SK-N-SH (cell line): ENCODE measurements around the gene MYOCD. TPM values are rescaled to one million over a fixed set of nuclear protein-coding genes. Genes with fewer than 3 reads are reported as not detected.

Experiments
- CTCF ChIA-PET: fragments of 300-600, 350-600 bp; formaldehyde crosslinking; extraction: SDS; loops from one replicate; lab custom pipeline; 2021; lab: Yijun Ruan, JAX
- POLR2A ChIA-PET: fragments of 350-600 bp; sonication (Branson Sonifier 250); formaldehyde crosslinking; extraction: SDS; loops from one replicate; lab custom pipeline; 2020; ENCODE audit warnings: antibody characterized with exemption, inconsistent platforms; lab: Yijun Ruan, JAX
- DNase-seq: peaks from one replicate; pipeline ENCODE4 v3.0.0; 2012
- H2AFZ ChIP-seq: fragments of 200-600 bp; sonication (generic); 2 replicates; pipeline ENCODE4 v1.8.1; 2016; ENCODE audit warnings: antibody characterized with exemption, mild to moderate bottlenecking, low read depth
- H3F3A ChIP-seq: fragments of 200-600 bp; sonication (generic); replicated peaks from 2 replicates; pipeline ENCODE3; 2016; ENCODE audit warnings: antibody characterized with exemption, mild to moderate bottlenecking; ENCODE audit not compliant: insufficient read depth
- H3K27ac ChIP-seq, 2 experiments: fragments of 200-500 bp in 1 of 2; fragments of 200-600 bp in 1 of 2; sonication (Bioruptor generic) in 1 of 2; sonication (generic), shearing (Covaris generic) in 1 of 2; 2 replicates each; pipeline versions ENCODE4 v1.5.1 to v1.6.1; 2014 to 2016; ENCODE audit warnings: low read depth in 2 of 2, inconsistent platforms in 1 of 2, low read length in 1 of 2, mild to moderate bottlenecking in 1 of 2, mixed read lengths in 1 of 2
- H3K27me3 ChIP-seq: fragments of 200-600 bp; sonication (generic), shearing (Covaris generic); 2 replicates; pipeline ENCODE4 v1.6.1; 2016; ENCODE audit warnings: mixed run types; ENCODE audit not compliant: insufficient read depth
- H3K36me3 ChIP-seq, 2 experiments: fragments of 200-500 bp in 1 of 2; fragments of 200-600 bp in 1 of 2; sonication (Bioruptor generic) in 1 of 2; sonication (generic) in 1 of 2; replicated peaks in 1 of 2; 2 replicates each; pipeline versions ENCODE3 to v1.5.1; 2014 to 2016; ENCODE audit warnings: low read length in 1 of 2, mild to moderate bottlenecking in 1 of 2; ENCODE audit not compliant: insufficient read depth in 2 of 2, control insufficient read depth in 1 of 2
- H3K4me1 ChIP-seq, 2 experiments: fragments of 200-500 bp in 1 of 2; fragments of 200-600 bp in 1 of 2; sonication (Bioruptor generic) in 1 of 2; sonication (generic), shearing (Covaris generic) in 1 of 2; 2 replicates each; pipeline versions ENCODE4 v1.5.1 to v1.6.1; 2014 to 2016; ENCODE audit warnings: low read depth in 1 of 2, low read length in 1 of 2, mixed run types in 1 of 2; ENCODE audit not compliant: insufficient read depth in 2 of 2, control insufficient read depth in 1 of 2
- H3K4me2 ChIP-seq: fragments of 200-600 bp; sonication (generic), shearing (Covaris generic); 2 replicates; pipeline ENCODE4 v1.6.1; 2017; ENCODE audit warnings: mixed run types
- H3K4me3 ChIP-seq, 2 experiments: fragments of 200-500 bp in 1 of 2; fragments of 200-600 bp in 1 of 2; sonication (Bioruptor generic) in 1 of 2; sonication (generic), shearing (Covaris generic) in 1 of 2; 2 replicates each; pipeline versions ENCODE4 v1.5.1 to v1.8.1; 2014 to 2016; ENCODE audit warnings: low read depth in 2 of 2, inconsistent platforms in 1 of 2, low read length in 1 of 2, mild to moderate bottlenecking in 1 of 2, mixed read lengths in 1 of 2, moderate library complexity in 1 of 2
- H3K79me2 ChIP-seq: fragments of 200-600 bp; sonication (generic); 2 replicates; pipeline ENCODE4 v1.8.1; 2017; ENCODE audit warnings: mild to moderate bottlenecking; ENCODE audit not compliant: insufficient read depth
- H3K9ac ChIP-seq: fragments of 200-600 bp; sonication (generic); 2 replicates; pipeline ENCODE4 v1.6.1; 2017; ENCODE audit warnings: mixed run types
- H3K9me2 ChIP-seq: fragments of 200-600 bp; sonication (generic); 2 replicates; pipeline ENCODE4 v1.6.1; 2017; ENCODE audit warnings: mixed run types
- H3K9me3 ChIP-seq: fragments of 200-600 bp; sonication (generic); 2 replicates; pipeline ENCODE4 v1.6.1; 2017; ENCODE audit warnings: mixed run types, mild to moderate bottlenecking, moderate library complexity
- H4K20me1 ChIP-seq: fragments of 200-600 bp; sonication (generic); 2 replicates; pipeline ENCODE4 v1.6.1; 2017; ENCODE audit warnings: mild to moderate bottlenecking, mixed run types; ENCODE audit not compliant: insufficient read depth
- CTCF ChIP-seq: fragments of 200-600 bp; sonication (generic); IDR thresholded peaks from 2 replicates; pipeline ENCODE4 v1.6.1; 2017; ENCODE audit warnings: antibody characterized with exemption, mild to moderate bottlenecking, moderate library complexity
- EP300 ChIP-seq, 2 experiments: IDR thresholded peaks; 2 replicates each; pipeline versions ENCODE4 v1.4.0 to v1.6.1; 2012; ENCODE audit warnings: borderline replicate concordance in 1 of 2, low read depth in 1 of 2, low read length in 1 of 2
- FOSL2 ChIP-seq: IDR thresholded peaks from 2 replicates; pipeline ENCODE4 v1.4.0; 2012; ENCODE audit warnings: low read depth, mild to moderate bottlenecking, moderate library complexity, borderline replicate concordance
- FOXJ3 ChIP-seq: sonication (generic); formaldehyde crosslinking; IDR thresholded peaks from 2 replicates; pipeline ENCODE4 v1.5.1; 2020; ENCODE audit warnings: mild to moderate bottlenecking, missing genetic modification reagents
- FOXM1 ChIP-seq: IDR thresholded peaks from 2 replicates; pipeline ENCODE4 v1.4.0; 2012; ENCODE audit warnings: low read depth, mild to moderate bottlenecking
- GABPA ChIP-seq: IDR thresholded peaks from 2 replicates; pipeline ENCODE4 v1.4.0; 2012; ENCODE audit warnings: low read depth, mild to moderate bottlenecking
- IRF3 ChIP-seq: fragments of 150-350 bp; IDR thresholded peaks from 2 replicates; pipeline ENCODE4 v1.6.1; 2016; ENCODE audit warnings: mild to moderate bottlenecking, low read depth, low read length
- MEF2A ChIP-seq: IDR thresholded peaks from 2 replicates; pipeline ENCODE4 v1.4.0; 2012; ENCODE audit warnings: low read depth, borderline replicate concordance
- NFIC ChIP-seq: IDR thresholded peaks from 2 replicates; pipeline ENCODE4 v1.4.0; 2012; ENCODE audit warnings: borderline replicate concordance
- NRF1 ChIP-seq: IDR thresholded peaks from 2 replicates; pipeline ENCODE4 v1.6.1; 2012; ENCODE audit warnings: low read depth, mild to moderate bottlenecking, low read length
- PBX3 ChIP-seq: IDR thresholded peaks from 2 replicates; pipeline ENCODE4; 2012
- POLR2AphosphoS5 ChIP-seq: IDR thresholded peaks from 2 replicates; pipeline ENCODE4 v1.6.1; 2012; ENCODE audit warnings: low read depth, low read length
- RFX5 ChIP-seq: IDR thresholded peaks from 2 replicates; pipeline ENCODE4 v1.6.1; 2012; ENCODE audit warnings: mild to moderate bottlenecking, improper control_type of control experiment, low read length
- SMC3 ChIP-seq: IDR thresholded peaks from 2 replicates; pipeline ENCODE4 v1.6.1; 2012; ENCODE audit warnings: low read depth, low read length, improper control_type of control experiment
- USF2 ChIP-seq: fragments of 150-350 bp; IDR thresholded peaks from 2 replicates; pipeline ENCODE4 v1.6.1; 2017; ENCODE audit warnings: antibody characterized with exemption, low read length, low read depth, borderline replicate concordance
- ZBTB33 ChIP-seq: IDR thresholded peaks from 2 replicates; pipeline ENCODE4 v1.4.0; 2012; ENCODE audit warnings: low read depth, borderline replicate concordance
- whole genome bisulfite sequencing: methylation state at CpG from one replicate; pipeline ENCODE4 v1.1.6; 2017; ENCODE audit warnings: low lambda C conversion rate; 5-methylcytosine and 5-hydroxymethylcytosine counted together
- polyA plus RNA-seq, 3 experiments: library from polyadenylated mRNA; depleted of rRNA; stranded (reverse); fragments of >200 nt; gene quantifications; 2 replicates each; pipeline ENCODE4 v1.2.3, GENCODE V29; 2012

MYOCD gene
- polyA plus RNA-seq, 1 of the 3 experiments (the other 2 are of a cell fraction), result not detected

GRCh38 chr17:12756786-12757185, 91.1 kb downstream of the MYOCD start:
- no peaks in the 10 kb centered on the region for H4K20me1 ChIP-seq
- H3K79me2 ChIP-seq, result no peaks in the 10 kb centered on the region
- CTCF ChIA-PET, result interaction anchor here (2.2 kb wide), 1 partner anchor 15 kb away, joined by 6 read pairs; no protein-coding TSS in a partner anchor
- peaks cover 6% of the 10 kb centered on the region; the same call in 1 of the 2 replicates for H3K27me3 ChIP-seq
- no peak overlapping the region for H3K9ac ChIP-seq
- POLR2A ChIA-PET, result no interaction called here
- no peaks in the 10 kb centered on the region for H3K36me3 ChIP-seq
- H3K9me2 ChIP-seq, result no peaks in the 10 kb centered on the region
- no peak overlapping the region for H3K4me2 ChIP-seq
- H3K9me3 ChIP-seq, result no peaks in the 10 kb centered on the region
- no peak for TF ChIP-seq CTCF
- TF ChIP-seq SMC3, result no peak
- no peak for TF ChIP-seq IRF3
- no peak for TF ChIP-seq ZBTB33
- TF ChIP-seq RFX5, result no peak
- no peak for TF ChIP-seq EP300 (IDR thresholded peaks at IDR 0.05; ENCODE audit: borderline replicate concordance in 1 of 2, low read depth in 1 of 2, low read length in 1 of 2)
- TF ChIP-seq, all 33 proteins: peak for 0
- H3K4me3 ChIP-seq, result no peak overlapping the region
- no peak overlapping the region for H2AFZ ChIP-seq
- H3K27ac ChIP-seq, result no peak overlapping the region
- no peak for DNase-seq
- H3F3A ChIP-seq, result no peaks in the 10 kb centered on the region
- H3K4me1 ChIP-seq, result no peaks in the 10 kb centered on the region

GRCh38 chr17:12759090-12759489, 93.4 kb downstream of the MYOCD start:
- Histone ChIP-seq H3K9me2 (no peaks in the 10 kb centered on the region), H2AFZ (no peak overlapping the region)
- no peak for TF ChIP-seq MEF2A
- TF ChIP-seq FOXJ3 (CRISPR knock-in tag), result no peak
- no peak for TF ChIP-seq GABPA
- no peak for TF ChIP-seq FOSL2
- TF ChIP-seq SMC3, result no peak
- TF ChIP-seq POLR2AphosphoS5, result no peak
- TF ChIP-seq PBX3, result no peak
- TF ChIP-seq IRF3, result no peak
- TF ChIP-seq FOXM1, result no peak
- TF ChIP-seq NFIC, result no peak
- TF ChIP-seq NRF1, result no peak
- no peak for TF ChIP-seq USF2
- TF ChIP-seq, all 33 proteins: peak for 0
- no peak for DNase-seq
- peaks cover 6% of the 10 kb centered on the region; the same call in 1 of the 2 replicates for H3K27me3 ChIP-seq
- 10% methylated on average over 2 of the region's 2 CpGs for WGBS
- H3K4me3 ChIP-seq, result no peak overlapping the region
- no peaks in the 10 kb centered on the region for H3K9me3 ChIP-seq
- no peak overlapping the region for H3K9ac ChIP-seq
- H3K27ac ChIP-seq, result no peak overlapping the region
- no peaks in the 10 kb centered on the region for H3K36me3 ChIP-seq
- no peaks in the 10 kb centered on the region for H4K20me1 ChIP-seq
- CTCF ChIA-PET, result no interaction called here
- H3K79me2 ChIP-seq, result no peaks in the 10 kb centered on the region
- POLR2A ChIA-PET, result no interaction called here
- no peaks in the 10 kb centered on the region for H3K4me1 ChIP-seq
- no peaks in the 10 kb centered on the region for H3F3A ChIP-seq
- H3K4me2 ChIP-seq, result no peak overlapping the region
